Islet precursor cell (in vitro differentiated cells): Measurements from ENCODE around the gene MECP2.
"Not testable (repeated sequence)": the region's sequence is repeated elsewhere in the genome, so short reads cannot be mapped to it uniquely, and the experiment has no call there.

Experiments
- DNase-seq: peaks from one replicate; pipeline ENCODE4 v3.0.0-alpha.2; 2018

The MECP2 gene

DNA sequence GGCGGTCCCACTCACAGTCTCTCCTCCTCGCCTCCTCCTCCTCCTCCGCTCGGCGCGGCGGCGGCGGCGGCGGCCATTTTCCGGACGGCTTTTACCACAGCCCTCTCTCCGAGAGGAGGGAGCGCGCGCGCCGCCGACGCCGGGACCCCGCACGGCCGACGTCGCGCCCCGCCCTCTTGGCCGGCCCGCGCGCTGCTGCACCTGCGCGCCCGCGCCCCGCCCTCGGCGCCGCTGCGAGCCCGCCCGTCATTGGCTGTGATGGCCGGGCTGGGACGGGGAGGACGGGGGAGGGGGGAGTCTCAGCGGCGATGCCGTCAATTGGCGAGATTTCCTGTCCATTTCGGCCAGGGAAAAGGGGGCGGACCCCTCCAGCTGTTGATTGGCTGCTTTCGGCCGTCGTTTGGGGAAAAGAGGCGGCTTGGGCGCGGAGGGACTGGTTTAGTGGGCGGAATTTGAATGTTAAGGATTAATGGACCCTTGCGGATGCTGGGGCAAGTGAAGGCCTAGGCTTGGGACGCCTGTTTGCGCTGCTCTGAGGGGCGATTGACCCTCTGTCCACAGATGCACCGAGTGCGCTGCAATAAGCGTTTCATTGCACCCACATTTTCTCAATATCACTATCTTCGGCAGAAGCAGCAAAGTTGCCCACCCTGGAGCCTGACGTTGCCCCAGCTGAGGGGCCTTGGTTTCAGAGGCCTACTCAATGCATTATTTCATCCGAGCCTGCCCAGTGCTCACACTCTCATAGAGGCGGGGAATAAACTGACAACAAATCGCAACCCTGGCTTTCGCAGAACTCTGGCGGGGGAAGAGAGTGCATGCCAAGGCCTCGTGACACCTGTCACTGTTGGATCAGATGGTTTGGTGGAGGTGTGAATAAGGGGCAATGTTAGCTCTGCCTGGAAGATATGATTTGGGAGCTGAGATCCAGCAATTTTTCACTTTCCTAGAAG, at the start of gene MECP2:
Gene MECP2 (minus strand): TSS at position 129 of the 953 bp plus-strand sequence.
- DNase-seq = peak; percentile 96

- not testable (repeated sequence) for DNase-seq
These were observed 46.5 kb upstream of the MECP2 start, which contains the start of gene OPN1LW for GRCh38 chrX:154144010-154144409. OPN1LW (plus strand) TSS chrX:154144243; CDS start chrX:154144284, 41 bp downstream.

DNA sequence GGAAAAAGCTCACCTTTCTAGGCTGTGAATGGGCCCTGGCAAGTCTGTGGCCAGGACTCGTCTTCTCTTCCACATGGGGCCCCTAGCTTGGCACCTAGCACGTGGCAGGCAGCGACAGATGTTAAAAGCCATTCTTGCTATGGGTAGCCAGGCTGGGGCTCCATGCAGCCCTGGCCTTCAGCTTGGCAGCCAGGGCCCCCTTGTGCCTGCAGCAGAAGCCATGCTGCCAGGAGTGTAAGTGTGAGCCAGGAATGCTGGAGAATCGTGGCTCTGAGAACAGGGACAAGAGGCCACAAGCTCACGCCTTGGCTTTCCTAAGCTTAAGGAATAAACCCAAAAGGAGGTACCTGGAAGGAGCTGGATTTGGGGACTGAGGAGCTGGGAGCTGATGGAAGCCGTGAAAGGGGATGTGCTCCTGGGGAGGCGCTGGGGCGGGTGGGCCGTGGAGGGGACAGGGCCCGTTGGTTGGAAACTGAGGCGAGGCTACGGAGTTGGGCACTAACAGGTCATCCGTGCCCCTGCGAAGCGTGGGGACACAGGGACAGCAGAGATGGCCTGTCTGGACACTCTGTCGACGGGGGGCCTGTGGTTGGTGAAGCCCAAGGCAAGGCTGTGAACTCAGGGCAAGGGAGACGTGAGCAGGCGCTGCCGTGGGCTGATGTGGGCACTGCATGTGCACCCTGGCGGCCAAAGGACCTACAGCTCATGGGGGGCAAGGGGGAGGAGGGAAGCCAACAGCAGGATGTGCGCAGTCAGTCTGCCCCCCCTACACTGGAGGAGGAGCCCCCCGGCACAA, 45.6 kb upstream of the MECP2 start:
- DNase-seq = no peak

GRCh38 chrX:154142386-154142785, 44.9 kb upstream of the MECP2 start:
- DNase-seq = no peak

DNA sequence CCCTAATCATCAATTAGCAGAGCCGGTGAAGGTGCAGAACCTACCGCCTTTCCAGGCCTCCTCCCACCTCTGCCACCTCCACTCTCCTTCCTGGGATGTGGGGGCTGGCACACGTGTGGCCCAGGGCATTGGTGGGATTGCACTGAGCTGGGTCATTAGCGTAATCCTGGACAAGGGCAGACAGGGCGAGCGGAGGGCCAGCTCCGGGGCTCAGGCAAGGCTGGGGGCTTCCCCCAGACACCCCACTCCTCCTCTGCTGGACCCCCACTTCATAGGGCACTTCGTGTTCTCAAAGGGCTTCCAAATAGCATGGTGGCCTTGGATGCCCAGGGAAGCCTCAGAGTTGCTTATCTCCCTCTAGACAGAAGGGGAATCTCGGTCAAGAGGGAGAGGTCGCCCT, 43.2 kb upstream of the MECP2 start:
- no peak for DNase-seq

- no peak for DNase-seq
These were observed 42.7 kb upstream of the MECP2 start for GRCh38 chrX:154140206-154140605.

GRCh38 chrX:154138857-154139256, 41.3 kb upstream of the MECP2 start:
- DNase-seq = no peak

DNA sequence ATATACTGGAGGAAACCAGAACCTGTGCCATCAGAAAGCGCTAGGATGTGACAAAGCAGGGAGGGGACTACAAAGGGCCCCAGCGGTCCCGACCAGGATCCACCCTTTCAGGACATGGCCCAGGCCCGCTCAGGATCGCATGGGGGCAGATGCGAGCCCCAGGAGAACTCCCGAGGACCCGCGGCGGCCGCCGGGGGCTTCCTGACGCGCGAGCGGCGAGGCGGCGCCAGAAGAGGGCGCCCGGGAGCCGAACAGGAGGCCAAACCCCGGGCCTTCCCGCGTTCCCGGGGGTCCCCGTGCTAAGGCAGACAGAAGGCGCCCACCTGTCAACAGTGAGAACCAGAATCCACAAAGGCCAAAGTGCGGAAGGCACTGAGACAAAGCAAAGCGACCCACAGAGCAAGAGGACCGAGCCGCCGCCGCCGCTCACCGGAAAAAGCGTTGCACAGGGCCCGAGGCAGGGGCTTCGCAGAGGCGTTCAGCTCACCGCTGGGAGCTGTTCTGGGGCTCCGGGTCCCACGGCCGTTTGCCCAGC, 39.2 kb upstream of the MECP2 start:
- DNase-seq = peak; percentile 81

DNA sequence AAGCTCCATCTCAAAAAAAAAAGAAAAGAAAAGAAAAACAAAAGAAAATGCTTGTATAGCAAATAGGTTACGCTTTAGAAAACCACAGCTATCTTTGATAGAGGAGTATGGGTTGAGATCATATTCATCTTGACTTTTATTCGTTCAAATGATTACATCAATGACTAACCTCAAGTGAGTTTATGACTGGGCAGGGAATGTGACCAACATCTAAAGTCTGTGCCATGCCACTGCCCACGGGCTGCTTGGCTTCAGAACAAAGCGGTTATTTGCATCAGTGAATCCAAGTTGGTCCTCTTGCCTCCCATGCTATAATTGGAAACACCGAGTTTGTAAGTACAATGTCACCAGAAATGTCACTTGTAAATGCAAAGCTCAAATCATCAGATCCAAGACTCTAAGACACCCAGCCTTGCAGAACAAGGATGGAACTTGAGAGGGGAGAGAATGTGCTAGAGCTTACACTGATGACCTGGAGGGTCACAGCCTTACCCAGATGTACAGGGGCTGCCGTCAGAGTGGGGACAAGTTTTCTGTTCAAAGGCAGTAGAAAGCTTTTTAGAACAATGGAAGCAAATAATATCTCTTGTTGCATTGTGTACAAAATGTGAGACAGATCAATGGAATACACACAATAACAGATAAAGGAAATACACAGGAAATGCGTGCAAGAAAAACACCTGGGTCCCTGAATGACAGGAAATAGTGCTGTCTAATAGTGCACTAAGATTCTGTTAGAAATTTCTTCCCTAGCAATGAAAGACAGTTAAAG, 38.1 kb upstream of the MECP2 start:
- DNase-seq = no peak

GRCh38 chrX:154132366-154132765, 34.8 kb upstream of the MECP2 start:
- no peak for DNase-seq

- DNase-seq = no peak
These were observed 34.4 kb upstream of the MECP2 start for GRCh38 chrX:154131955-154132354.

DNA sequence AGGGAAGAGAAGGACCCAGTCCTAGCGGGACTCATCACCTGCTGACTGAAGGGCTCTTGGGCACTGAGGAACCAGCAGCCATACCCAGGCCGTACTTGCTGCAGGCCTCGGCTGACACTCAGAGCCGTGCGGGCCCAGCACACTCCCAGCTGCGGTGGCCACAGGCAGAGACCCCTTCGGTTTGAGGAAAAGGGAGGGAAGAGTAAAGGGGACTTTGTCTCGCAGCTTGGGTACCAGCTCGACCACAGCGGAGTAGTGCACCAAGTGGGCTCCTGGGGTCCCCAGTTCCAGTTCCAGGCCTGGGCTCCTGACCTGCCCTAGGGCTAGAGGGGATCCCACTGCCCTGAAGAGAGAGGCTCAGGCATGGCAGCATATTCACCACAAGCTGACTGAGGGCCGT, 28.6 kb upstream of the MECP2 start:
- DNase-seq = no peak

DNA sequence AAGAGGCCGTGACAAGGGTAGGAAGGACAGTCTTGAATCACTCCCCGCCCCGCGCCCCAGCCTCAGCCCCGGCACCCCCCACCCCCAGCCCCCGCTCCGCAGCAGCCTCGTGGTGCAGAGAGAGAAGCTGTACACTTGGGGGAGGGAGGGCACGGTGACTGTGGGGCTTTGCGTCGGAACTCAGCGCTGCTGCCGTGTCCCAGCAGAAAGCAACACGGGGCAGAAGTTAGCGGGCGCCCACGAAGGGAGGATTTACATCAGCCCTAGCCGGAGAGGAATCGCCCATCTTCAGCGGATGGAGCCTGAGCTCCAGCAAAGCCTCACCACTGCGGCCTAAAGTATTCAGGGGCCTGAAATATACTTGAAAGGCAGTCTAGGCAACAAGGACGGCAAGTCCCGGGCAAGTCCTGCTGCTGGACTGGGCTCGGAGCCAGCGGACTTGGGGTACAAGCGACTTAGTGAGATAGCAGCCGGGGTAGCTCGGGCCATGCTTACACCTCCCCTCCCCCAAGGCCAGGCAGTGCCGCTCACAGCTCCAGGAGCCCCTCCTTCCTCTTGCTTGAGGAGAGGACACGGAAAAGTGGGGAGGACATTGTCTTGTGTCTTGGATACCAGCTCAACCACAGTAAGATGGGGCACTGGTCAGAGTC, 28.0 kb upstream of the MECP2 start:
- no peak for DNase-seq

DNA sequence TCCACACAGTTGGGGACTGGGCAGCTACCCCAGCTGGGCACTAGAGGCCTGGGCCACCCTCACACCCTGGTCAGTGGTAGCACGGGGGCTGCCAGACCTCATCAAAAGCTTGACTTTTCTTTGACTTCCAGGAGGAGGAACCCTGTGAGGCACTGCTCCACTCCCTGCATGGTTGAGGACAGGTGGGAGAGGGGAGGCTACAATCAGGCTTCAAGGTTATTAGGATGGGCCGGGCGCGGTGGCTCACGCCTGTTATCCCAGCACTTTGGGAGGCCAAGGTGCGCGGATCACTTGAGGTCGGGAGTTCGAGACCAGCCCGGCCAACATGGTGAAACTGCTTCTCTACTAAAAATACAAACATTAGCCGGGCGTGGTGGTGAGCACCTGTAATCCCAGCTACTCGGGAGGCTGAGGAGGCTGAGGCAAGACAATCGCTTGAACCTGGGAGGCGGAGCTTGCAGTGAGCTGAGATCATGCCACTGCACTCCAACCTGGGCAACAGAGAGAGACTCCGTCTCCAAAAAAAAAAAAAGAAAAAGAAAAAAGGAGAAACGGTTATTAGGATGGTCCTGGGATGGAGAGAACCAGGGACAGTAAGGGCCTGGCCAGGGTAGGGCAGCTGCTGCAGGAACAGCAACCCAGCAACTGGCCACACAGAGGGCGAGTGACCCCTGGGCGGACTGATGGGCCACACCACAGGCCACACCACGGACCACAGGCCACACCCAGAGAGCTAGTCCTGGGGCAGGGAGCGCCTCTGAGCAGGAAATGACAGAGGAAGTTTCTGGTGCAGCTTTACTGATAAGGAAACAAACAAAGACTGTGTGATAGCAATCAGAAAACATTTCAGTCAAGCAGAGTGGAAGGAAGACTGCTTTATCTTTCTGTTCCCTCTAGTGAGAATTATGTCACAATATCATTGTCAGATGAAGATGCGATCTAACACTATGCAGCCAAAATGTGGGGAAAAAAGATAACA, 26.0 kb upstream of the MECP2 start:
- DNase-seq = no peak

- DNase-seq = peak; percentile 78
These were observed 24.4 kb upstream of the MECP2 start for GRCh38 chrX:154121961-154122360.

- DNase-seq = no peak
These were observed 23.7 kb upstream of the MECP2 start for GRCh38 chrX:154121207-154121606.

DNA sequence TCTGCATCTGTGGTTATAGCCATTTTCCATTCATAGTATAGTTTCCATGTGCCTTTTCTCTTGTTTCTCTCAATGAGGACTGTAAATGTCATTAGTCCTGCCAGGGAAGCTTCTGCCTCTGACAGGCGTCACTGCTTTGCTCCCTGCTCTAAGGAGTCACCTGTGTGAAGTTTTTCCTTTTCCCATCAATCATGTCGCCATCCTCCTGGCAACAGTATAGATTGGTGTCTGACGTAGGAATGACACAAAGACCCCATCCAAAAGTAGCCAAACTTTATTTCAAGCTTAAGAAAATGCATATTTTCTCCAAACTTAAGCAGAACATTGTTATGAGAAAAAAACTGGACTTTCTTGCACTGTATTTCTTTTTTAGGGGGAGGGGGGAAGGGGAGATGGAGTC, 23.1 kb upstream of the MECP2 start:
- DNase-seq = no peak

GRCh38 chrX:154117566-154117965, 20.0 kb upstream of the MECP2 start:
- DNase-seq = no peak

DNA sequence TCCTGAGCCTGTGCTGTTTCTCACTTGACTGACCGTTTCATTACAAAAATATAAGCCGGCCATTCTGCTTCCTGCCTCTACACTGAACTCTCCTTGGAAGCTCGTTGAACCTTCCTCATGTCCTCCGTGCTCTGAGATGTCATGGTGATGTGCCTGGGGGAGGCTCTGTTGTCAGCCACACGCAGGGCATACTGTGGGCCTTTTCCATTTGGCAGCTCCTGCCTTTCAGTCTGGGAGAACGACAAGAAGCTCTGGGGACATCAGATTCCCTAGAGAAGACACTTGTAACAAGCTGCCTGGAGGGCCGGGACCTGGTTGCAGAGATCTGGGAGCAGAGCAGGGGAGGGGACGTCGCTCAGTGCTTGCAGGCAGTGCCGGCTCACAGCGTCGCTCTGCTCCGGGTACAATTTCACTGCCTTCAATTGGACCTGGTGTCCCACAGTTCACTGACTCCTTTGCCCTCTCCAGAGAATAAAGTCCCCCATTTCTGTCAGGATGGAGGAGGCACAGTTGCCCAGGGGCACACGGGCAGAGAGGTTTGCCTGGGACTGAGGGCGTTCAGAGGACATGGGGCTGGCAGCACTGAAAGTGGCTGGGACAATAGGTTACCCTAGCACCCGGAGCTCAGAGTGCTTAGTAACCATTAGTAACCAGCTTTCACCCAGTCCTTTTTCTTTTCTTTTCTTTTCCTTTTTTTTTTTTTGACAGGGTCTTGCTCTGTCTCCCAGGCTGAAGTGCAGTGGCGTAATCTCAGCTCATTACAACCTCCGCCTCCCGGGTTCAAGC, 19.1 kb upstream of the MECP2 start:
- DNase-seq = no peak

- DNase-seq = no peak
These were observed 18.2 kb upstream of the MECP2 start for GRCh38 chrX:154115750-154116149.
